HFF-Myc (cell line): ENCODE data around the gene RET.

Experiments used
- DNase-seq: peaks from one replicate; pipeline ENCODE4 v3.0.0-alpha.2; 2011; ENCODE audit warnings: low read depth; ENCODE audit errors: extremely low read depth
- H3K4me3 ChIP-seq: replicated peaks from 2 replicates; pipeline ENCODE4 v1.5.1; 2011; ENCODE audit warnings: low read depth, mild to moderate bottlenecking, control low read depth, low read length
- CTCF ChIP-seq: IDR thresholded peaks from 2 replicates; pipeline ENCODE4 v1.5.1; 2012; ENCODE audit warnings: mild to moderate bottlenecking, low read depth, low read length, control low read depth; ENCODE audit errors: missing control alignments

RET gene

GRCh38 chr10:43057831-43058340, 19.0 kb upstream of the RET start:
- no peak for TF ChIP-seq CTCF
- H3K4me3 ChIP-seq = no peak overlapping the region
- no peak for DNase-seq

GRCh38 chr10:43058716-43059335, 18.0 kb upstream of the RET start:
- no peak for TF ChIP-seq CTCF
- H3K4me3 ChIP-seq = no peak overlapping the region
- no peak for DNase-seq

GRCh38 chr10:43059336-43059720, 17.5 kb upstream of the RET start:
- no peak for TF ChIP-seq CTCF
- no peak for DNase-seq
- no peak overlapping the region for H3K4me3 ChIP-seq

GRCh38 chr10:43059828-43060227, 17.0 kb upstream of the RET start:
- DNase-seq = no peak
- no peak overlapping the region for H3K4me3 ChIP-seq
- no peak for TF ChIP-seq CTCF

- DNase-seq = no peak
- no peak for TF ChIP-seq CTCF
- no peak overlapping the region for H3K4me3 ChIP-seq
Observed at GRCh38 chr10:43060291-43060690, 16.6 kb upstream of the RET start.

- no peak overlapping the region for H3K4me3 ChIP-seq
- TF ChIP-seq CTCF = no peak
- DNase-seq = no peak
Observed at GRCh38 chr10:43061331-43061730, 15.5 kb upstream of the RET start.

GRCh38 chr10:43061760-43062159, 15.1 kb upstream of the RET start:
- no peak overlapping the region for H3K4me3 ChIP-seq
- TF ChIP-seq CTCF = no peak
- DNase-seq = no peak
